Chondrocyte (in vitro differentiated cells): ENCODE data around the gene TNS2. TPM values are rescaled to one million over a fixed set of nuclear protein-coding genes. Genes with fewer than 3 reads are reported as not detected.

Experiments
- DNase-seq: peaks from one replicate; pipeline ENCODE4 v3.0.0; 2021; ENCODE audit warnings: mixed read lengths, low spot score
- H3K27ac Mint-ChIP-seq: one replicate; pipeline ENCODE4 v1.8.0; 2021; ENCODE audit warnings: mild to moderate bottlenecking, moderate library complexity, mixed read lengths; ENCODE audit not compliant: unreplicated experiment
- H3K27me3 Mint-ChIP-seq: 2 replicates; pipeline ENCODE4 v1.8.0; 2021; ENCODE audit warnings: low read depth, mixed read lengths
- H3K36me3 Mint-ChIP-seq: 2 replicates; pipeline ENCODE4 v1.8.0; 2021; ENCODE audit warnings: low read depth, mixed read lengths
- H3K4me1 Mint-ChIP-seq: 2 replicates; pipeline ENCODE4 v1.8.0; 2021; ENCODE audit warnings: low read depth, mild to moderate bottlenecking, mixed read lengths
- H3K4me3 Mint-ChIP-seq: one replicate; pipeline ENCODE4 v1.8.0; 2021; ENCODE audit warnings: mild to moderate bottlenecking, moderate library complexity, mixed read lengths; ENCODE audit not compliant: unreplicated experiment
- H3K9me3 Mint-ChIP-seq: 2 replicates; pipeline ENCODE4 v1.8.0; 2021; ENCODE audit warnings: low read depth, mixed read lengths
- CTCF ChIP-seq: fragments of 200-600 bp; sonication (generic); IDR thresholded peaks from 2 replicates; pipeline ENCODE4 v1.5.0; 2021; ENCODE audit warnings: antibody characterized with exemption, mild to moderate bottlenecking, moderate library complexity
- total RNA-seq: library from RNA; stranded (reverse); gene quantifications from 3 replicates; pipeline ENCODE4 v1.2.1, GENCODE V29; 2021

TNS2 gene
- total RNA-seq, 1 donor from 2014 or later: 104 TPM

GRCh38 chr12:53073881-53074280 is 24.0 kb downstream of the TNS2 start:
- Mint-ChIP-seq H3K27me3 (no peaks in the 10 kb centered on the region), H3K36me3 (peaks cover 39% of the 10 kb centered on the region), H3K9me3 (no peaks in the 10 kb centered on the region), H3K27ac (no peak overlapping the region), H3K4me1 (peaks cover 57% of the 10 kb centered on the region), H3K4me3 (no peak overlapping the region)
- DNase-seq: no peak
- no peak for TF ChIP-seq CTCF

- no peaks in the 10 kb centered on the region for H3K9me3 Mint-ChIP-seq
- no peak for TF ChIP-seq CTCF
- H3K27ac Mint-ChIP-seq: peak overlapping the region; percentile 3
- no peak overlapping the region for H3K4me3 Mint-ChIP-seq
- peaks cover 52% of the 10 kb centered on the region for H3K4me1 Mint-ChIP-seq
- no peaks in the 10 kb centered on the region for H3K27me3 Mint-ChIP-seq
- DNase-seq: peak; percentile 63
- H3K36me3 Mint-ChIP-seq: peaks cover 39% of the 10 kb centered on the region
Measured at GRCh38 chr12:53074283-53074998, 24.6 kb downstream of the TNS2 start.

DNA sequence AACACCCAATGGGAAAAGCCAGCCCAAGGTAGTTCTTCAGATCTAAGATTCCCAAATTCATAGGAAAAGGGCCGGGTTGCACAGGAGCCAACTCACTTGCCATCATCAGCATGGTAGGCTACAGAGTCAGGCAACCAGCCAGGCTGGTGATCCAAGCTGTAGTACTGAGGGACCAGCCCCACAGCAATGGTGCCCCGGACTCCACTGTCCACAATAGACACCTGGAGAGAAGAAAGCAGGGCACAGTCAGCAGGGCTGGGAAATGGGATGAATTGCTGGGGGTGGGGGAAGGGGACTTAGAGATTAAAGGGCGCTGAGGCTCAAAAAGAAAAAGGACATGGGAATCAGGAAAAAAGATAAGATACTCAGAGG is 25.1 kb downstream of the TNS2 start:
- Mint-ChIP-seq H3K4me3 (no peak overlapping the region), H3K27me3 (no peaks in the 10 kb centered on the region), H3K36me3 (peaks cover 38% of the 10 kb centered on the region), H3K4me1 (peaks cover 56% of the 10 kb centered on the region), H3K27ac (no peak overlapping the region), H3K9me3 (no peaks in the 10 kb centered on the region)
- TF ChIP-seq CTCF: no peak
- DNase-seq: no peak

DNA sequence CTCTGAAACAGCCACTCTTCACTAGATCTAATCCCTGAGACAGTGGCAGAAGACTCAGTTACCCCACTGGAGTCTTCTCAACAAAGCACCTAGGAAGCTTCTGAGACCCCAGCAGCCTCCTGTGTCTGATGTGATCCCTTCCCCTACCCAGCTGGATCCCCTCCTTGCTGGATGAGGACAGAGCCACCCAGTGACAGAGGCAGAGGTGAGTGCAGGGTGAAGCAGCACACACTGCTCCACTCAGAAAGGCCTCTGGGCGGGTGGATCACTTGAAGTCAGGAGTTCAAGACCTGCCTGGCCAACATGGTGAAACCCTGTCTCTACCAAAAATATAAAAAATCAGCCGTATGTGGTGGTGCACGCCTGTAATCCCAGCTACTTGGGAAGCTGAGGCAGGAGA is 26.6 kb downstream of the TNS2 start:
- no peak for TF ChIP-seq CTCF

GRCh38 chr12:53077030-53077429 is 27.2 kb downstream of the TNS2 start:
- Mint-ChIP-seq H3K4me3 (no peak overlapping the region), H3K4me1 (peaks cover 48% of the 10 kb centered on the region), H3K27me3 (no peaks in the 10 kb centered on the region), H3K9me3 (no peaks in the 10 kb centered on the region), H3K27ac (no peak overlapping the region), H3K36me3 (peaks cover 33% of the 10 kb centered on the region)
- DNase-seq: peak; percentile 38
- no peak for TF ChIP-seq CTCF

More for the DNA sequence above, 26.6 kb downstream of the TNS2 start:
- Mint-ChIP-seq H3K36me3 (peaks cover 33% of the 10 kb centered on the region), H3K4me3 (no peak overlapping the region), H3K27me3 (no peaks in the 10 kb centered on the region), H3K4me1 (peaks cover 54% of the 10 kb centered on the region), H3K9me3 (no peaks in the 10 kb centered on the region), H3K27ac (no peak overlapping the region)
- DNase-seq: peak; percentile 57
